H9 (cell line): Measurements from ENCODE around the gene CDH16. TPM values are rescaled to one million over a fixed set of nuclear protein-coding genes. Genes with fewer than 3 reads are reported as not detected.

ENCODE experiments used
- DNase-seq: peaks from one replicate; pipeline ENCODE4 v3.0.0-alpha.2; 2017
- H2AFZ ChIP-seq: one replicate; pipeline ENCODE4 v1.6.1; 2013; ENCODE audit warnings: mild to moderate bottlenecking, low read length, control low read depth, moderate library complexity
- H2AK5ac ChIP-seq: 2 replicates; pipeline ENCODE4 v1.6.1; 2013; ENCODE audit warnings: low read length, control low read depth, mixed read lengths; ENCODE audit not compliant: insufficient read length
- H2BK120ac ChIP-seq: one replicate; pipeline ENCODE4 v1.6.1; 2013; ENCODE audit warnings: low read depth, mild to moderate bottlenecking, low read length, control low read depth, inconsistent platforms; ENCODE audit not compliant: poor library complexity, severe bottlenecking
- H2BK12ac ChIP-seq: 2 replicates; pipeline ENCODE4 v1.6.1; 2013; ENCODE audit warnings: low read length, control low read depth, mixed read lengths, low read depth; ENCODE audit not compliant: insufficient read length
- H2BK15ac ChIP-seq: 2 replicates; pipeline ENCODE4 v1.6.1; 2013; ENCODE audit warnings: low read depth, low read length, control low read depth
- H2BK20ac ChIP-seq: one replicate; pipeline ENCODE4 v1.6.1; 2013; ENCODE audit warnings: low read depth, mild to moderate bottlenecking, low read length, control low read depth, inconsistent platforms; ENCODE audit not compliant: poor library complexity, severe bottlenecking
- H2BK5ac ChIP-seq: 2 replicates; pipeline ENCODE4 v1.6.1; 2013; ENCODE audit warnings: low read length, control low read depth, mixed read lengths; ENCODE audit not compliant: insufficient read length
- H3K14ac ChIP-seq: 2 replicates; pipeline ENCODE4 v1.6.1; 2013; ENCODE audit warnings: low read length, control low read depth; ENCODE audit not compliant: insufficient read depth
- H3K18ac ChIP-seq: 2 replicates; pipeline ENCODE4 v1.6.1; 2013; ENCODE audit warnings: low read depth, mild to moderate bottlenecking, mixed read lengths, low read length, control low read depth; ENCODE audit not compliant: insufficient read length
- H3K23ac ChIP-seq: 2 replicates; pipeline ENCODE4 v1.6.1; 2013; ENCODE audit warnings: low read length, control low read depth, mixed read lengths, low read depth; ENCODE audit not compliant: insufficient read length
- H3K23me2 ChIP-seq: 2 replicates; pipeline ENCODE4 v1.6.1; 2013; ENCODE audit warnings: low read depth, mild to moderate bottlenecking, mixed read lengths, low read length, control low read depth; ENCODE audit not compliant: insufficient read length, poor library complexity, severe bottlenecking
- H3K27ac ChIP-seq: 2 replicates; pipeline ENCODE4 v1.5.1; 2013; ENCODE audit warnings: low read length, control low read depth, mixed read lengths, low read depth; ENCODE audit not compliant: insufficient read length
- H3K27me3 ChIP-seq: 2 replicates; pipeline ENCODE4 v1.6.1; 2013; ENCODE audit warnings: low read length, control low read depth, inconsistent platforms; ENCODE audit not compliant: insufficient read depth
- H3K4ac ChIP-seq: 2 replicates; pipeline ENCODE4 v1.6.1; 2013; ENCODE audit warnings: low read depth, mild to moderate bottlenecking, control low read depth, inconsistent platforms, low read length, moderate library complexity
- H3K4me1 ChIP-seq: 2 replicates; pipeline ENCODE4 v1.6.1; 2013; ENCODE audit warnings: low read length, control low read depth, inconsistent platforms; ENCODE audit not compliant: insufficient read depth
- H3K4me2 ChIP-seq: 2 replicates; pipeline ENCODE4 v1.6.1; 2013; ENCODE audit warnings: low read length, control low read depth, mixed read lengths; ENCODE audit not compliant: insufficient read length, insufficient read depth
- H3K56ac ChIP-seq: 2 replicates; pipeline ENCODE4 v1.6.1; 2013; ENCODE audit warnings: low read depth, mild to moderate bottlenecking, mixed read lengths, low read length, control low read depth; ENCODE audit not compliant: insufficient read length
- H3K79me1 ChIP-seq: 2 replicates; pipeline ENCODE4 v1.6.1; 2013; ENCODE audit warnings: low read depth, mild to moderate bottlenecking, moderate library complexity, low read length, control low read depth, inconsistent platforms; ENCODE audit not compliant: insufficient read depth, poor library complexity, severe bottlenecking
- H3K79me2 ChIP-seq: 2 replicates; pipeline ENCODE4 v1.6.1; 2013; ENCODE audit warnings: low read length, control low read depth, inconsistent platforms; ENCODE audit not compliant: insufficient read depth
- H3K9ac ChIP-seq: 2 replicates; pipeline ENCODE4 v1.6.1; 2013; ENCODE audit warnings: low read length, control low read depth, mixed read lengths; ENCODE audit not compliant: insufficient read length; ENCODE audit errors: extremely low read depth
- H3K9me3 ChIP-seq: one replicate; pipeline ENCODE4 v1.6.1; 2013; ENCODE audit warnings: low read depth, low read length, inconsistent platforms; ENCODE audit not compliant: control insufficient read depth
- H3T11ph ChIP-seq: one replicate; pipeline ENCODE4 v1.6.1; 2013; ENCODE audit warnings: mild to moderate bottlenecking, low read length, control low read depth, inconsistent platforms
- H4K20me1 ChIP-seq: one replicate; pipeline ENCODE4 v1.6.1; 2013; ENCODE audit not compliant: control insufficient read depth, insufficient read length, insufficient read depth
- H4K5ac ChIP-seq: 2 replicates; pipeline ENCODE4 v1.6.1; 2013; ENCODE audit warnings: low read depth, mild to moderate bottlenecking, mixed read lengths, low read length, control low read depth; ENCODE audit not compliant: insufficient read length
- H4K8ac ChIP-seq: replicated peaks from 2 replicates; pipeline ENCODE4 v1.6.1; 2013; ENCODE audit warnings: low read length, control low read depth, mixed read lengths, low read depth; ENCODE audit not compliant: insufficient read length
- H4K91ac ChIP-seq: 2 replicates; pipeline ENCODE4 v1.6.1; 2013; ENCODE audit warnings: low read depth, mild to moderate bottlenecking, moderate library complexity, mixed read lengths, low read length, control low read depth; ENCODE audit not compliant: insufficient read length
- H3K27ac Mint-ChIP-seq, 3 experiments: 2 replicates in 2 of 3; 3 replicates in 1 of 3; pipeline ENCODE4 v1.8.0; 2020 to 2021; ENCODE audit warnings: mixed read lengths in 3 of 3, mild to moderate bottlenecking in 1 of 3, moderate library complexity in 1 of 3
- H3K27me3 Mint-ChIP-seq: 2 replicates; pipeline ENCODE4 v1.8.0; 2021; ENCODE audit warnings: low read depth, mild to moderate bottlenecking, moderate library complexity, mixed read lengths
- H3K36me3 Mint-ChIP-seq, 3 experiments: 2 replicates in 2 of 3; 3 replicates in 1 of 3; pipeline ENCODE4 v1.8.0; 2020 to 2021; ENCODE audit warnings: low read depth in 3 of 3, mixed read lengths in 3 of 3; ENCODE audit not compliant: insufficient read depth in 1 of 3
- H3K4me1 Mint-ChIP-seq, 2 experiments: 2 replicates each; pipeline ENCODE4 v1.8.0; 2020; ENCODE audit warnings: mixed read lengths in 2 of 2
- H3K4me3 Mint-ChIP-seq, 2 experiments: 2 replicates in 1 of 2; 3 replicates in 1 of 2; pipeline ENCODE4 v1.8.0; 2020 to 2021; ENCODE audit warnings: mild to moderate bottlenecking in 2 of 2, mixed read lengths in 2 of 2, moderate library complexity in 1 of 2
- H3K9me3 Mint-ChIP-seq, 2 experiments: 2 replicates in 1 of 2; 3 replicates in 1 of 2; pipeline ENCODE4 v1.8.0; 2020; ENCODE audit warnings: mild to moderate bottlenecking in 2 of 2, mixed read lengths in 2 of 2, moderate library complexity in 1 of 2
- WGBS: extraction: QIAGEN DNeasy Blood & Tissue Kit; methylation state at CpG from one replicate; pipeline ENCODE4 v1.1.7; 2013; ENCODE audit warnings: missing lambda C conversion rate, low lambda C conversion rate, mixed read lengths; ENCODE audit not compliant: insufficient read length; ENCODE audit errors: extremely low coverage; 5-methylcytosine and 5-hydroxymethylcytosine counted together
- total RNA-seq: library from RNA; stranded (reverse); gene quantifications from 2 replicates; pipeline ENCODE4 v1.2.1, GENCODE V29; 2021
- TF ChIP-seq, protein P1 (sequence below): fragments of 200-600 bp; sonication (generic); conservative IDR thresholded peaks from 3 replicates; pipeline ENCODE4 v1.8.0; 2021; ENCODE audit warnings: antibody characterized with exemption, mild to moderate bottlenecking

CDH16 gene
- total RNA-seq, 1 experiment from 2014 or later, result not detected

- H2BK5ac ChIP-seq, result no peak overlapping the region
- H3K23me2 ChIP-seq, result no peaks in the 10 kb centered on the region
- no peak overlapping the region for H2BK20ac ChIP-seq
- H2AFZ ChIP-seq, result no peak overlapping the region
- H3K14ac ChIP-seq, result no peak overlapping the region
- H3K4me1 Mint-ChIP-seq, result no peaks in the 10 kb centered on the region
- no peaks in the 10 kb centered on the region for H3K9me3 ChIP-seq
- H3K4ac ChIP-seq, result no peak overlapping the region
- peaks cover 50% of the 10 kb centered on the region for H3K27me3 Mint-ChIP-seq
- H3K4me3 Mint-ChIP-seq, result no peak overlapping the region
- no peak overlapping the region for H2AK5ac ChIP-seq
- H3T11ph ChIP-seq, result no peak overlapping the region
- TF ChIP-seq, protein P1, sequence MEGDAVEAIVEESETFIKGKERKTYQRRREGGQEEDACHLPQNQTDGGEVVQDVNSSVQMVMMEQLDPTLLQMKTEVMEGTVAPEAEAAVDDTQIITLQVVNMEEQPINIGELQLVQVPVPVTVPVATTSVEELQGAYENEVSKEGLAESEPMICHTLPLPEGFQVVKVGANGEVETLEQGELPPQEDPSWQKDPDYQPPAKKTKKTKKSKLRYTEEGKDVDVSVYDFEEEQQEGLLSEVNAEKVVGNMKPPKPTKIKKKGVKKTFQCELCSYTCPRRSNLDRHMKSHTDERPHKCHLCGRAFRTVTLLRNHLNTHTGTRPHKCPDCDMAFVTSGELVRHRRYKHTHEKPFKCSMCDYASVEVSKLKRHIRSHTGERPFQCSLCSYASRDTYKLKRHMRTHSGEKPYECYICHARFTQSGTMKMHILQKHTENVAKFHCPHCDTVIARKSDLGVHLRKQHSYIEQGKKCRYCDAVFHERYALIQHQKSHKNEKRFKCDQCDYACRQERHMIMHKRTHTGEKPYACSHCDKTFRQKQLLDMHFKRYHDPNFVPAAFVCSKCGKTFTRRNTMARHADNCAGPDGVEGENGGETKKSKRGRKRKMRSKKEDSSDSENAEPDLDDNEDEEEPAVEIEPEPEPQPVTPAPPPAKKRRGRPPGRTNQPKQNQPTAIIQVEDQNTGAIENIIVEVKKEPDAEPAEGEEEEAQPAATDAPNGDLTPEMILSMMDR, result no peak
- H3K36me3 Mint-ChIP-seq, result no peaks in the 10 kb centered on the region; a peak in 1 of 7 replicates
- WGBS, result no CpG with 5 or more reads among the region's 6 CpGs
- no peaks in the 10 kb centered on the region for H3K4me1 ChIP-seq
- no peak for DNase-seq
- H3K9me3 Mint-ChIP-seq, result no peaks in the 10 kb centered on the region
- H3K79me1 ChIP-seq, result no peaks in the 10 kb centered on the region
- H3K27ac ChIP-seq, result no peak overlapping the region
- no peak overlapping the region for H4K91ac ChIP-seq
- no peak overlapping the region for H2BK15ac ChIP-seq
- H3K79me2 ChIP-seq, result no peaks in the 10 kb centered on the region
- no peak overlapping the region for H3K4me2 ChIP-seq
- H4K5ac ChIP-seq, result no peak overlapping the region
- H3K9ac ChIP-seq, result no peak overlapping the region
- H3K27ac Mint-ChIP-seq, result no peak overlapping the region
- H4K20me1 ChIP-seq, result no peaks in the 10 kb centered on the region
- no peak overlapping the region for H2BK12ac ChIP-seq
- H3K18ac ChIP-seq, result no peak overlapping the region
- H3K23ac ChIP-seq, result no peak overlapping the region
- H3K27me3 ChIP-seq, result no peaks in the 10 kb centered on the region; the same call in 1 of the 2 replicates
- no peak overlapping the region for H4K8ac ChIP-seq
- no peak overlapping the region for H3K56ac ChIP-seq
- H2BK120ac ChIP-seq, result no peak overlapping the region
Observed at GRCh38 chr16:66918355-66918754, 330 bp downstream of the CDH16 start.
